NCI-H524 treated with DMSO at 0.1 percent for 48 hours (cell line): ENCODE results near the gene HIPK2.

Experiments
- DNase-seq: peaks from one replicate; lab custom pipeline; 2025; lab: John Stamatoyannopoulos, UW

Gene HIPK2

GRCh38 chr7:139735912-139736595 is 41.7 kb downstream of the HIPK2 start:
- DNase-seq = no peak

GRCh38 chr7:139735466-139735865 is 42.3 kb downstream of the HIPK2 start:
- no peak for DNase-seq

- DNase-seq = no peak
These were observed 43.4 kb downstream of the HIPK2 start for GRCh38 chr7:139734395-139734794.

GRCh38 chr7:139733751-139734150 is 44.0 kb downstream of the HIPK2 start:
- DNase-seq = no peak

GRCh38 chr7:139732471-139733167 is 45.2 kb downstream of the HIPK2 start:
- no peak for DNase-seq

- no peak for DNase-seq
These were observed 45.9 kb downstream of the HIPK2 start for GRCh38 chr7:139731802-139732470.

- no peak for DNase-seq
These were observed 46.8 kb downstream of the HIPK2 start for GRCh38 chr7:139730746-139731612.

- no peak for DNase-seq
These were observed 49.6 kb downstream of the HIPK2 start for GRCh38 chr7:139728203-139728602.

GRCh38 chr7:139727151-139727705 is 50.6 kb downstream of the HIPK2 start:
- no peak for DNase-seq

GRCh38 chr7:139726485-139726869 is 51.3 kb downstream of the HIPK2 start:
- DNase-seq = no peak

GRCh38 chr7:139725858-139726484 is 51.8 kb downstream of the HIPK2 start:
- no peak for DNase-seq

- DNase-seq = no peak
These were observed 52.7 kb downstream of the HIPK2 start for GRCh38 chr7:139725077-139725476.

GRCh38 chr7:139722604-139723003 is 55.2 kb downstream of the HIPK2 start:
- DNase-seq = no peak

- DNase-seq = no peak
These were observed 56.0 kb downstream of the HIPK2 start for GRCh38 chr7:139721821-139722220.

GRCh38 chr7:139721417-139721816 is 56.4 kb downstream of the HIPK2 start:
- no peak for DNase-seq

- no peak for DNase-seq
These were observed 57.0 kb downstream of the HIPK2 start for GRCh38 chr7:139720705-139721231.

GRCh38 chr7:139720186-139720585 is 57.6 kb downstream of the HIPK2 start:
- no peak for DNase-seq

GRCh38 chr7:139718859-139719258 is 58.9 kb downstream of the HIPK2 start:
- no peak for DNase-seq

- no peak for DNase-seq
These were observed 59.7 kb downstream of the HIPK2 start for GRCh38 chr7:139718141-139718540.

GRCh38 chr7:139716156-139716942 is 61.4 kb downstream of the HIPK2 start:
- DNase-seq = no peak
